Panc1 (cell line): ENCODE data around the gene FBLN7. TPM values are rescaled to one million over a fixed set of nuclear protein-coding genes. Genes with fewer than 3 reads are reported as not detected.
"Not testable (repeated sequence)": the region's sequence is repeated elsewhere in the genome, so short reads cannot be mapped to it uniquely, and the experiment has no call there.

Experiments
- ATAC-seq: fragments of 200-7000 bp; cut with Tn5 transposase; 2 replicates; pipeline ENCODE4 v1.9.1; 2020; ENCODE audit warnings: mild to moderate bottlenecking, moderate library complexity
- BruUV-seq: library from RNA; stranded (reverse); fragments of 400-500 nt; replicated peaks from 2 replicates; lab custom pipeline; 2021; lab: Mats Ljungman, UMichigan
- CTCF ChIA-PET: fragments of 300-600 bp; sonication (Branson Sonifier 250); formaldehyde crosslinking; loops from one replicate; lab custom pipeline; 2022; ENCODE audit warnings: antibody characterized with exemption; lab: Charles Lee
- POLR2A ChIA-PET: fragments of 300-600 bp; sonication (Branson Sonifier 250); formaldehyde crosslinking; loops from one replicate; lab custom pipeline; 2022; ENCODE audit warnings: antibody characterized with exemption; lab: Charles Lee
- DNase-seq: peaks from one replicate; pipeline ENCODE4 v3.0.0-alpha.2; 2010; ENCODE audit warnings: low read depth, low spot score
- H3K27ac ChIP-seq: 2 replicates; pipeline ENCODE4 v1.5.1; 2011; ENCODE audit warnings: mild to moderate bottlenecking, low read length, inconsistent platforms
- H3K27me3 ChIP-seq: fragments of 200-500 bp; sonication (Bioruptor generic); 2 replicates; pipeline ENCODE4 v1.6.0; 2014; ENCODE audit warnings: low read length, inconsistent platforms; ENCODE audit not compliant: control insufficient read depth, insufficient read depth
- H3K36me3 ChIP-seq: fragments of 200-500 bp; sonication (Bioruptor generic); 2 replicates; pipeline ENCODE4 v1.5.1; 2014; ENCODE audit warnings: inconsistent platforms, mild to moderate bottlenecking, low read length, moderate library complexity; ENCODE audit not compliant: control insufficient read depth, insufficient read depth
- H3K4me1 ChIP-seq: 2 replicates; pipeline ENCODE4 v1.5.1; 2011; ENCODE audit warnings: inconsistent platforms, mild to moderate bottlenecking, low read length, moderate library complexity; ENCODE audit not compliant: control insufficient read depth, insufficient read depth
- H3K4me3 ChIP-seq, 2 experiments: 2 replicates each; pipeline ENCODE4 v1.5.1; 2011 to 2012; ENCODE audit warnings: low read depth in 2 of 2, low read length in 2 of 2, mild to moderate bottlenecking in 2 of 2, inconsistent platforms in 1 of 2, moderate library complexity in 1 of 2
- H3K9me3 ChIP-seq: fragments of 200-500 bp; sonication (Bioruptor generic); 2 replicates; pipeline ENCODE4 v1.5.1; 2014; ENCODE audit warnings: low read depth, mild to moderate bottlenecking, inconsistent platforms, low read length, moderate library complexity; ENCODE audit not compliant: control insufficient read depth, insufficient read depth
- POLR2AphosphoS5 ChIP-seq: IDR thresholded peaks from 2 replicates; pipeline ENCODE4 v1.6.1; 2012; ENCODE audit warnings: mild to moderate bottlenecking, low read depth, low read length, moderate library complexity
- SIN3A ChIP-seq: IDR thresholded peaks from 2 replicates; pipeline ENCODE4 v1.6.1; 2012; ENCODE audit warnings: low read depth, mild to moderate bottlenecking, low read length, moderate library complexity, borderline replicate concordance; ENCODE audit not compliant: insufficient read depth
- TCF7L2 ChIP-seq: IDR thresholded peaks from 2 replicates; pipeline ENCODE4 v1.6.1; 2011; ENCODE audit warnings: mild to moderate bottlenecking, low read depth, low read length, inconsistent platforms
- in situ Hi-C: cut with HindIII; loops from 2 replicates; pipeline ENCODE4 v1.10.0; 2016; ENCODE audit warnings: low sequenced_read_pairs, low pct_unique_long_range_greater_than_20kb
- intact Hi-C: fragments of 100-400 bp; cut with micrococcal nuclease; formaldehyde crosslinking; loops from one replicate; pipeline ENCODE4 v1.10.0; 2022; ENCODE audit not compliant: unreplicated experiment
- total RNA-seq: library from RNA; stranded (reverse); gene quantifications from one replicate; pipeline ENCODE4 v1.2.1, GENCODE V29; 2021; ENCODE audit not compliant: unreplicated experiment
- TF ChIP-seq, protein P1 (sequence below), 2 experiments: IDR thresholded peaks; 2 replicates each; pipeline ENCODE4 v1.6.1; 2011 to 2012; ENCODE audit warnings: low read depth in 2 of 2, control low read depth in 1 of 2, low read length in 1 of 2, mild to moderate bottlenecking in 1 of 2, moderate library complexity in 1 of 2; ENCODE audit not compliant: insufficient read depth in 1 of 2
- TF ChIP-seq, protein P2 (sequence below): fragments of 450-650 bp; IDR thresholded peaks from 2 replicates; pipeline ENCODE4 v1.5.1; 2017; ENCODE audit warnings: mild to moderate bottlenecking

Gene FBLN7
- total RNA-seq, 1 experiment from 2014 or later = 0.95 TPM

- H3K36me3 ChIP-seq, CTCF ChIA-PET, BruUV-seq, H3K9me3 ChIP-seq, H3K27ac ChIP-seq, DNase-seq, H3K27me3 ChIP-seq, intact Hi-C loops, POLR2A ChIA-PET, in situ Hi-C loops, ATAC-seq, H3K4me1 ChIP-seq: not testable (repeated sequence)
- H3K4me3 ChIP-seq = peak overlapping the region; percentile 20 to 24
Measured at GRCh38 chr2:112139661-112140204, 1.5 kb downstream of the FBLN7 start.

DNA sequence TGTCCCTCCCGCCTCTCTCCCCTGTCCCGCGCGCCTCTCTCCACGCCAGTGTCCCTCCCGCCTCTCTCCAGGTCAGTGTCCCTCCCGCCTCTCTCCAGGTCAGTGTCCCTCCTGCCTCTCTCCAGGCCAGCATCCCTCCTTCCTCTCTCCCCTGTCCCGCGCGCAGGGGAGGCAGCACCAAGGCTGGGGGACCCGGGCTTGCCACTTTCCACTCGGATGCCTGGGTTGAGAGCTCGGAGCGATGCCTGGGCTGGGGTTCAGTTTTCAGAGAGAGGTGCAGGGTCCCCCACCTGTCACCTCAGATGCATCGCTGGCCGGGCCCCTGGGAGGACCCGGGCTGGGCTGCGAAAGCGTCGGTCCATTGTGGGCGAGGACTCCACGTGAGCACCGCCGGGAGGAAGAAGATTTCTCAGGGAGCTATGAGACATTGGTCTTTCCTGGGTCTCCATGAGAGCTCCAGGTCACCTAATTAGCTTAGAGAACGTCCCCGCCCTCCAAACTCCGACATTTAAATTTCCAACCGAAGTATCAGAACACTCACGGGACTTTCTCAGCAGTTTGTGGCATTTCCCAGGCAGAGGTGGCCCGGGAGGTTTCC, 2.1 kb downstream of the FBLN7 start:
- H3K4me1 ChIP-seq = peaks cover 3% of the 10 kb centered on the region; the same call in 1 of the 2 replicates
- H3K36me3 ChIP-seq = no peaks in the 10 kb centered on the region
- no TSS peak for BruUV-seq
- ATAC-seq (no peak), DNase-seq (no peak)
- H3K27me3 ChIP-seq = no peaks in the 10 kb centered on the region
- TF ChIP-seq TCF7L2 = no peak
- no peak for TF ChIP-seq POLR2AphosphoS5
- no peak for TF ChIP-seq SIN3A
- TF ChIP-seq, protein P1, sequence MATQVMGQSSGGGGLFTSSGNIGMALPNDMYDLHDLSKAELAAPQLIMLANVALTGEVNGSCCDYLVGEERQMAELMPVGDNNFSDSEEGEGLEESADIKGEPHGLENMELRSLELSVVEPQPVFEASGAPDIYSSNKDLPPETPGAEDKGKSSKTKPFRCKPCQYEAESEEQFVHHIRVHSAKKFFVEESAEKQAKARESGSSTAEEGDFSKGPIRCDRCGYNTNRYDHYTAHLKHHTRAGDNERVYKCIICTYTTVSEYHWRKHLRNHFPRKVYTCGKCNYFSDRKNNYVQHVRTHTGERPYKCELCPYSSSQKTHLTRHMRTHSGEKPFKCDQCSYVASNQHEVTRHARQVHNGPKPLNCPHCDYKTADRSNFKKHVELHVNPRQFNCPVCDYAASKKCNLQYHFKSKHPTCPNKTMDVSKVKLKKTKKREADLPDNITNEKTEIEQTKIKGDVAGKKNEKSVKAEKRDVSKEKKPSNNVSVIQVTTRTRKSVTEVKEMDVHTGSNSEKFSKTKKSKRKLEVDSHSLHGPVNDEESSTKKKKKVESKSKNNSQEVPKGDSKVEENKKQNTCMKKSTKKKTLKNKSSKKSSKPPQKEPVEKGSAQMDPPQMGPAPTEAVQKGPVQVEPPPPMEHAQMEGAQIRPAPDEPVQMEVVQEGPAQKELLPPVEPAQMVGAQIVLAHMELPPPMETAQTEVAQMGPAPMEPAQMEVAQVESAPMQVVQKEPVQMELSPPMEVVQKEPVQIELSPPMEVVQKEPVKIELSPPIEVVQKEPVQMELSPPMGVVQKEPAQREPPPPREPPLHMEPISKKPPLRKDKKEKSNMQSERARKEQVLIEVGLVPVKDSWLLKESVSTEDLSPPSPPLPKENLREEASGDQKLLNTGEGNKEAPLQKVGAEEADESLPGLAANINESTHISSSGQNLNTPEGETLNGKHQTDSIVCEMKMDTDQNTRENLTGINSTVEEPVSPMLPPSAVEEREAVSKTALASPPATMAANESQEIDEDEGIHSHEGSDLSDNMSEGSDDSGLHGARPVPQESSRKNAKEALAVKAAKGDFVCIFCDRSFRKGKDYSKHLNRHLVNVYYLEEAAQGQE (IDR thresholded peaks at IDR 0.05; ENCODE audit: insufficient read depth in 1 of 2, low read depth in 2 of 2, low read length in 1 of 2) = no peak
- TF ChIP-seq, protein P2, sequence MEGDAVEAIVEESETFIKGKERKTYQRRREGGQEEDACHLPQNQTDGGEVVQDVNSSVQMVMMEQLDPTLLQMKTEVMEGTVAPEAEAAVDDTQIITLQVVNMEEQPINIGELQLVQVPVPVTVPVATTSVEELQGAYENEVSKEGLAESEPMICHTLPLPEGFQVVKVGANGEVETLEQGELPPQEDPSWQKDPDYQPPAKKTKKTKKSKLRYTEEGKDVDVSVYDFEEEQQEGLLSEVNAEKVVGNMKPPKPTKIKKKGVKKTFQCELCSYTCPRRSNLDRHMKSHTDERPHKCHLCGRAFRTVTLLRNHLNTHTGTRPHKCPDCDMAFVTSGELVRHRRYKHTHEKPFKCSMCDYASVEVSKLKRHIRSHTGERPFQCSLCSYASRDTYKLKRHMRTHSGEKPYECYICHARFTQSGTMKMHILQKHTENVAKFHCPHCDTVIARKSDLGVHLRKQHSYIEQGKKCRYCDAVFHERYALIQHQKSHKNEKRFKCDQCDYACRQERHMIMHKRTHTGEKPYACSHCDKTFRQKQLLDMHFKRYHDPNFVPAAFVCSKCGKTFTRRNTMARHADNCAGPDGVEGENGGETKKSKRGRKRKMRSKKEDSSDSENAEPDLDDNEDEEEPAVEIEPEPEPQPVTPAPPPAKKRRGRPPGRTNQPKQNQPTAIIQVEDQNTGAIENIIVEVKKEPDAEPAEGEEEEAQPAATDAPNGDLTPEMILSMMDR = no peak
- H3K27ac ChIP-seq = no peak overlapping the region
- ChIA-PET CTCF (no interaction called here), POLR2A (no interaction called here)
- in situ Hi-C loops = no loop called here
- H3K4me3 ChIP-seq = peak overlapping the region; percentile 20 to 24
- H3K9me3 ChIP-seq = no peaks in the 10 kb centered on the region
- intact Hi-C loops = no loop called here

- no peak overlapping the region for H3K4me3 ChIP-seq
- in situ Hi-C loops = no loop called here
- peak; percentile 31; the same call in 1 of the 2 replicates for ATAC-seq
Measured at GRCh38 chr2:112140899-112141625, 2.9 kb downstream of the FBLN7 start.

More at GRCh38 chr2:112140899-112141625, 2.9 kb downstream of the FBLN7 start:
- no peaks in the 10 kb centered on the region for H3K9me3 ChIP-seq
- no peaks in the 10 kb centered on the region for H3K36me3 ChIP-seq
- TF ChIP-seq SIN3A = no peak
- DNase-seq = no peak
- POLR2A ChIA-PET = no interaction called here
- intact Hi-C loops = no loop called here
- no TSS peak for BruUV-seq
- H3K4me1 ChIP-seq = peaks cover 3% of the 10 kb centered on the region; the same call in 1 of the 2 replicates
- H3K27ac ChIP-seq = no peak overlapping the region
- no peaks in the 10 kb centered on the region for H3K27me3 ChIP-seq
- CTCF ChIA-PET = no interaction called here
